GM23338 (cell line): ENCODE results near the gene MYO1E. TPM values are rescaled to one million over a fixed set of nuclear protein-coding genes. Genes with fewer than 3 reads are reported as not detected.

Experiments
- ATAC-seq: fragments of 200-7000 bp; cut with Tn5 transposase; 3 replicates; pipeline ENCODE4 v1.9.1; 2020
- DNase-seq: peaks from one replicate; pipeline ENCODE4 v3.0.0-alpha.2; 2015; ENCODE audit warnings: low spot score
- H2AFZ ChIP-seq: fragments of 200-600 bp; sonication (generic); 2 replicates; pipeline ENCODE4 v1.8.0; 2016; ENCODE audit warnings: antibody characterized with exemption, mild to moderate bottlenecking, moderate library complexity
- H3F3A ChIP-seq: fragments of 200-600 bp; sonication (generic); replicated peaks from 2 replicates; pipeline ENCODE4 v1.8.0; 2017; ENCODE audit warnings: antibody characterized with exemption, mixed run types, low read depth
- H3K27ac ChIP-seq: fragments of 200-600 bp; sonication (generic); 2 replicates; pipeline ENCODE4 v1.6.1; 2016; ENCODE audit warnings: low read depth
- H3K27me3 ChIP-seq: fragments of 200-600 bp; sonication (generic); 2 replicates; pipeline ENCODE4 v1.8.0; 2016; ENCODE audit warnings: mild to moderate bottlenecking, mixed run types, moderate library complexity; ENCODE audit not compliant: insufficient read depth
- H3K36me3 ChIP-seq: fragments of 200-600 bp; sonication (generic); 2 replicates; pipeline ENCODE4 v1.8.0; 2016; ENCODE audit warnings: mild to moderate bottlenecking; ENCODE audit not compliant: insufficient read depth
- H3K4me1 ChIP-seq: fragments of 200-600 bp; sonication (generic); 2 replicates; pipeline ENCODE4 v1.8.0; 2016; ENCODE audit warnings: mild to moderate bottlenecking, moderate library complexity; ENCODE audit not compliant: insufficient read depth
- H3K4me2 ChIP-seq: fragments of 200-600 bp; sonication (generic); 2 replicates; pipeline ENCODE4 v1.7.1; 2017; ENCODE audit warnings: mixed run types
- H3K4me3 ChIP-seq: fragments of 200-600 bp; sonication (generic); 2 replicates; pipeline ENCODE4 v1.6.1; 2016; ENCODE audit warnings: mixed run types
- H3K79me2 ChIP-seq: fragments of 200-600 bp; sonication (generic); replicated peaks from 2 replicates; pipeline ENCODE4 v1.8.0; 2017; ENCODE audit warnings: mild to moderate bottlenecking; ENCODE audit not compliant: insufficient read depth
- H3K9me2 ChIP-seq: fragments of 200-600 bp; sonication (generic); 2 replicates; pipeline ENCODE4 v1.8.0; 2017; ENCODE audit not compliant: insufficient read depth
- H4K20me1 ChIP-seq: fragments of 200-600 bp; sonication (generic); replicated peaks from 2 replicates; pipeline ENCODE4 v1.8.0; 2017; ENCODE audit warnings: mild to moderate bottlenecking; ENCODE audit not compliant: insufficient read depth
- H3K27ac Mint-ChIP-seq: 2 replicates; pipeline ENCODE4 v1.8.0; 2020; ENCODE audit warnings: inconsistent platforms, mild to moderate bottlenecking, moderate library complexity, mixed read lengths
- H3K27me3 Mint-ChIP-seq: 3 replicates; pipeline ENCODE4 v1.8.0; 2022; ENCODE audit warnings: low read depth, mild to moderate bottlenecking, moderate library complexity, mixed read lengths, inconsistent platforms; ENCODE audit not compliant: insufficient read depth, poor library complexity
- H3K36me3 Mint-ChIP-seq: 3 replicates; pipeline ENCODE4 v1.8.0; 2021; ENCODE audit warnings: low read depth, mild to moderate bottlenecking, inconsistent platforms, moderate library complexity, mixed read lengths
- H3K4me1 Mint-ChIP-seq: 3 replicates; pipeline ENCODE4 v1.8.0; 2020; ENCODE audit warnings: mild to moderate bottlenecking, inconsistent platforms, mixed read lengths
- H3K4me3 Mint-ChIP-seq: 3 replicates; pipeline ENCODE4 v1.8.0; 2021; ENCODE audit warnings: moderate library complexity, mild to moderate bottlenecking, inconsistent platforms, mixed read lengths
- H3K9me3 Mint-ChIP-seq: 3 replicates; pipeline ENCODE4 v1.8.0; 2020; ENCODE audit warnings: moderate library complexity, mild to moderate bottlenecking, inconsistent platforms, mixed read lengths
- CREB1 ChIP-seq: fragments of 250-450 bp; sonication (Bioruptor Pico); IDR thresholded peaks from 2 replicates; pipeline ENCODE4 v1.5.0; 2020; ENCODE audit warnings: low read depth, mild to moderate bottlenecking, moderate library complexity
- EZH2 ChIP-seq: fragments of 200-600 bp; sonication (generic); IDR thresholded peaks from one replicate; pipeline ENCODE4 v1.8.0; 2017; ENCODE audit warnings: antibody characterized with exemption, mild to moderate bottlenecking, low read depth; ENCODE audit not compliant: unreplicated experiment
- EZH2phosphoT487 ChIP-seq: fragments of 200-600 bp; sonication (generic); IDR thresholded peaks from one replicate; pipeline ENCODE4 v1.8.1; 2018; ENCODE audit warnings: antibody characterized with exemption; ENCODE audit not compliant: unreplicated experiment
- JUNB ChIP-seq: IDR thresholded peaks from one replicate; pipeline ENCODE4 v1.6.1; 2016; ENCODE audit warnings: antibody characterized with exemption; ENCODE audit not compliant: unreplicated experiment
- NANOG ChIP-seq: IDR thresholded peaks from 2 replicates; pipeline ENCODE4 v1.6.1; 2016; ENCODE audit warnings: antibody characterized with exemption, borderline replicate concordance
- POLR2AphosphoS5 ChIP-seq: IDR thresholded peaks from 2 replicates; pipeline ENCODE4 v1.6.1; 2016; ENCODE audit warnings: antibody characterized with exemption, low read depth
- STAT1 ChIP-seq: IDR thresholded peaks from one replicate; pipeline ENCODE4 v1.6.1; 2016; ENCODE audit warnings: antibody characterized with exemption; ENCODE audit not compliant: unreplicated experiment
- ZNF114 ChIP-seq: fragments of 250-450 bp; sonication (Bioruptor Pico); IDR thresholded peaks from 2 replicates; pipeline ENCODE4 v1.5.0; 2020; ENCODE audit warnings: mild to moderate bottlenecking, moderate library complexity
- ZNF331 ChIP-seq: fragments of 250-450 bp; sonication (Bioruptor Pico); IDR thresholded peaks from 2 replicates; pipeline ENCODE4 v1.5.0; 2020; ENCODE audit warnings: low read depth, mild to moderate bottlenecking, moderate library complexity
- polyA plus RNA-seq: library from polyadenylated mRNA; unstranded; fragments of >200 nt; fragmentation: Nextera tagmentation; extraction: Ambion mirVana; gene quantifications from 2 replicates; pipeline ENCODE4 v1.2.1, GENCODE V29; 2016
- total RNA-seq: library from RNA; depleted of rRNA; stranded (reverse); fragments of >200 nt; shearing (Covaris generic); gene quantifications from 2 replicates; pipeline ENCODE4 v1.2.3, GENCODE V29; 2014
- TF ChIP-seq, protein P1 (sequence below): IDR thresholded peaks from one replicate; pipeline ENCODE4 v1.6.1; 2018; ENCODE audit warnings: antibody characterized with exemption; ENCODE audit not compliant: unreplicated experiment
- TF ChIP-seq, protein P2 (sequence below): fragments of 250-450 bp; sonication (Bioruptor Pico); IDR thresholded peaks from 2 replicates; pipeline ENCODE4 v1.5.0; 2020; ENCODE audit warnings: mild to moderate bottlenecking, moderate library complexity
- TF ChIP-seq, protein P3 (sequence below), 2 experiments: fragments of 200-600 bp in 1 of 2; sonication (generic) in 1 of 2; conservative IDR thresholded peaks; 2 replicates each; pipeline versions ENCODE4 v1.5.1 to v1.6.1; 2016 to 2017; ENCODE audit warnings: antibody characterized with exemption in 2 of 2, low read depth in 2 of 2, mild to moderate bottlenecking in 2 of 2, moderate library complexity in 1 of 2
- TF ChIP-seq, protein P4 (sequence below): IDR thresholded peaks from 2 replicates; pipeline ENCODE4 v1.6.1; 2016; ENCODE audit warnings: antibody characterized with exemption

MYO1E gene
- total and polyA plus RNA-seq, 2 experiments from 2014 or later: 68.3 to 131 TPM

DNA sequence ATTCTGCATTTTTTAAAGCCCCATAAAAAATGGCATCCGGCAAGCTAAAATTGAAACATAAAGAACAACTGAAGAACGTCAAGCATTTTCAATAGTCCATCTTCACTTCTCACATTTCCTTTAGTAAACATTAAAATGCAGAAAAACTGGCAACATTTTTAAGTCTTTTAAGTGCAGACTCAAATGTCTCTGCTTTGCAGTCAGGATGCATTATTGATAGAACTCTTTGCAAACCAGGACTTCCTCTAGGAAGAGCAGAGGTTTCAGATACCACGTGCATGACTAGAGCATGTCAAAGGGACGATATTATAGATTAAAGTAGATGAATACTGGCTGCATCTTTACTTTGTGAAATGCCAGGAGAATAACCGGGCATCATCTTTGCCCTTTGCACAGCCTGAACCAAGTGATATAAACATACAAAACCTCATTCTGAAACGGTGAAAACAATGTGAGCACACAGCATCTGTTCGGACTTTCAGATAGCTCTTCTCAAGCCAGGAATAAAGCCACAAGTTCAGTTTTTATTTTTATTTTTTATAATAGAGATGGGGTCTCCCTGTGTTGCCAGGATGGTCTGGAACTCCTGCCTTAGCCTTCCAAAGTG lies 101.0 kb downstream of the MYO1E start:
- no peaks in the 10 kb centered on the region for H3K36me3 Mint-ChIP-seq
- TF ChIP-seq POLR2AphosphoS5 (no peak), ZNF331 (no peak), STAT1 (no peak), EZH2phosphoT487 (no peak), CREB1 (CRISPR knock-in tag) (no peak), ZNF114 (CRISPR knock-in tag) (no peak), JUNB (no peak), EZH2 (no peak), NANOG (no peak)
- TF ChIP-seq, protein P1, sequence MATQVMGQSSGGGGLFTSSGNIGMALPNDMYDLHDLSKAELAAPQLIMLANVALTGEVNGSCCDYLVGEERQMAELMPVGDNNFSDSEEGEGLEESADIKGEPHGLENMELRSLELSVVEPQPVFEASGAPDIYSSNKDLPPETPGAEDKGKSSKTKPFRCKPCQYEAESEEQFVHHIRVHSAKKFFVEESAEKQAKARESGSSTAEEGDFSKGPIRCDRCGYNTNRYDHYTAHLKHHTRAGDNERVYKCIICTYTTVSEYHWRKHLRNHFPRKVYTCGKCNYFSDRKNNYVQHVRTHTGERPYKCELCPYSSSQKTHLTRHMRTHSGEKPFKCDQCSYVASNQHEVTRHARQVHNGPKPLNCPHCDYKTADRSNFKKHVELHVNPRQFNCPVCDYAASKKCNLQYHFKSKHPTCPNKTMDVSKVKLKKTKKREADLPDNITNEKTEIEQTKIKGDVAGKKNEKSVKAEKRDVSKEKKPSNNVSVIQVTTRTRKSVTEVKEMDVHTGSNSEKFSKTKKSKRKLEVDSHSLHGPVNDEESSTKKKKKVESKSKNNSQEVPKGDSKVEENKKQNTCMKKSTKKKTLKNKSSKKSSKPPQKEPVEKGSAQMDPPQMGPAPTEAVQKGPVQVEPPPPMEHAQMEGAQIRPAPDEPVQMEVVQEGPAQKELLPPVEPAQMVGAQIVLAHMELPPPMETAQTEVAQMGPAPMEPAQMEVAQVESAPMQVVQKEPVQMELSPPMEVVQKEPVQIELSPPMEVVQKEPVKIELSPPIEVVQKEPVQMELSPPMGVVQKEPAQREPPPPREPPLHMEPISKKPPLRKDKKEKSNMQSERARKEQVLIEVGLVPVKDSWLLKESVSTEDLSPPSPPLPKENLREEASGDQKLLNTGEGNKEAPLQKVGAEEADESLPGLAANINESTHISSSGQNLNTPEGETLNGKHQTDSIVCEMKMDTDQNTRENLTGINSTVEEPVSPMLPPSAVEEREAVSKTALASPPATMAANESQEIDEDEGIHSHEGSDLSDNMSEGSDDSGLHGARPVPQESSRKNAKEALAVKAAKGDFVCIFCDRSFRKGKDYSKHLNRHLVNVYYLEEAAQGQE: no peak
- TF ChIP-seq, protein P2, sequence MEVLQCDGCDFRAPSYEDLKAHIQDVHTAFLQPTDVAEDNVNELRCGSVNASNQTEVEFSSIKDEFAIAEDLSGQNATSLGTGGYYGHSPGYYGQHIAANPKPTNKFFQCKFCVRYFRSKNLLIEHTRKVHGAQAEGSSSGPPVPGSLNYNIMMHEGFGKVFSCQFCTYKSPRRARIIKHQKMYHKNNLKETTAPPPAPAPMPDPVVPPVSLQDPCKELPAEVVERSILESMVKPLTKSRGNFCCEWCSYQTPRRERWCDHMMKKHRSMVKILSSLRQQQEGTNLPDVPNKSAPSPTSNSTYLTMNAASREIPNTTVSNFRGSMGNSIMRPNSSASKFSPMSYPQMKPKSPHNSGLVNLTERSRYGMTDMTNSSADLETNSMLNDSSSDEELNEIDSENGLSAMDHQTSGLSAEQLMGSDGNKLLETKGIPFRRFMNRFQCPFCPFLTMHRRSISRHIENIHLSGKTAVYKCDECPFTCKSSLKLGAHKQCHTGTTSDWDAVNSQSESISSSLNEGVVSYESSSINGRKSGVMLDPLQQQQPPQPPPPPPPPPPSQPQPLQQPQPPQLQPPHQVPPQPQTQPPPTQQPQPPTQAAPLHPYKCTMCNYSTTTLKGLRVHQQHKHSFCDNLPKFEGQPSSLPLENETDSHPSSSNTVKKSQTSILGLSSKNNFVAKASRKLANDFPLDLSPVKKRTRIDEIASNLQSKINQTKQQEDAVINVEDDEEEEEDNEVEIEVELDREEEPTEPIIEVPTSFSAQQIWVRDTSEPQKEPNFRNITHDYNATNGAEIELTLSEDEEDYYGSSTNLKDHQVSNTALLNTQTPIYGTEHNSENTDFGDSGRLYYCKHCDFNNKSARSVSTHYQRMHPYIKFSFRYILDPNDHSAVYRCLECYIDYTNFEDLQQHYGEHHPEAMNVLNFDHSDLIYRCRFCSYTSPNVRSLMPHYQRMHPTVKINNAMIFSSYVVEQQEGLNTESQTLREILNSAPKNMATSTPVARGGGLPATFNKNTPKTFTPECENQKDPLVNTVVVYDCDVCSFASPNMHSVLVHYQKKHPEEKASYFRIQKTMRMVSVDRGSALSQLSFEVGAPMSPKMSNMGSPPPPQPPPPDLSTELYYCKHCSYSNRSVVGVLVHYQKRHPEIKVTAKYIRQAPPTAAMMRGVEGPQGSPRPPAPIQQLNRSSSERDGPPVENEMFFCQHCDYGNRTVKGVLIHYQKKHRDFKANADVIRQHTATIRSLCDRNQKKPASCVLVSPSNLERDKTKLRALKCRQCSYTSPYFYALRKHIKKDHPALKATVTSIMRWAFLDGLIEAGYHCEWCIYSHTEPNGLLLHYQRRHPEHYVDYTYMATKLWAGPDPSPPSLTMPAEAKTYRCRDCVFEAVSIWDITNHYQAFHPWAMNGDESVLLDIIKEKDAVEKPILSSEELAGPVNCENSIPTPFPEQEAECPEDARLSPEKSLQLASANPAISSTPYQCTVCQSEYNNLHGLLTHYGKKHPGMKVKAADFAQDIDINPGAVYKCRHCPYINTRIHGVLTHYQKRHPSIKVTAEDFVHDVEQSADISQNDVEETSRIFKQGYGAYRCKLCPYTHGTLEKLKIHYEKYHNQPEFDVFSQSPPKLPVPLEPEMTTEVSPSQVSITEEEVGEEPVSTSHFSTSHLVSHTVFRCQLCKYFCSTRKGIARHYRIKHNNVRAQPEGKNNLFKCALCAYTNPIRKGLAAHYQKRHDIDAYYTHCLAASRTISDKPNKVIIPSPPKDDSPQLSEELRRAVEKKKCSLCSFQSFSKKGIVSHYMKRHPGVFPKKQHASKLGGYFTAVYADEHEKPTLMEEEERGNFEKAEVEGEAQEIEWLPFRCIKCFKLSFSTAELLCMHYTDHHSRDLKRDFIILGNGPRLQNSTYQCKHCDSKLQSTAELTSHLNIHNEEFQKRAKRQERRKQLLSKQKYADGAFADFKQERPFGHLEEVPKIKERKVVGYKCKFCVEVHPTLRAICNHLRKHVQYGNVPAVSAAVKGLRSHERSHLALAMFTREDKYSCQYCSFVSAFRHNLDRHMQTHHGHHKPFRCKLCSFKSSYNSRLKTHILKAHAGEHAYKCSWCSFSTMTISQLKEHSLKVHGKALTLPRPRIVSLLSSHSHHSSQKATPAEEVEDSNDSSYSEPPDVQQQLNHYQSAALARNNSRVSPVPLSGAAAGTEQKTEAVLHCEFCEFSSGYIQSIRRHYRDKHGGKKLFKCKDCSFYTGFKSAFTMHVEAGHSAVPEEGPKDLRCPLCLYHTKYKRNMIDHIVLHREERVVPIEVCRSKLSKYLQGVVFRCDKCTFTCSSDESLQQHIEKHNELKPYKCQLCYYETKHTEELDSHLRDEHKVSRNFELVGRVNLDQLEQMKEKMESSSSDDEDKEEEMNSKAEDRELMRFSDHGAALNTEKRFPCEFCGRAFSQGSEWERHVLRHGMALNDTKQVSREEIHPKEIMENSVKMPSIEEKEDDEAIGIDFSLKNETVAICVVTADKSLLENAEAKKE: no peak
- TF ChIP-seq, protein P3, sequence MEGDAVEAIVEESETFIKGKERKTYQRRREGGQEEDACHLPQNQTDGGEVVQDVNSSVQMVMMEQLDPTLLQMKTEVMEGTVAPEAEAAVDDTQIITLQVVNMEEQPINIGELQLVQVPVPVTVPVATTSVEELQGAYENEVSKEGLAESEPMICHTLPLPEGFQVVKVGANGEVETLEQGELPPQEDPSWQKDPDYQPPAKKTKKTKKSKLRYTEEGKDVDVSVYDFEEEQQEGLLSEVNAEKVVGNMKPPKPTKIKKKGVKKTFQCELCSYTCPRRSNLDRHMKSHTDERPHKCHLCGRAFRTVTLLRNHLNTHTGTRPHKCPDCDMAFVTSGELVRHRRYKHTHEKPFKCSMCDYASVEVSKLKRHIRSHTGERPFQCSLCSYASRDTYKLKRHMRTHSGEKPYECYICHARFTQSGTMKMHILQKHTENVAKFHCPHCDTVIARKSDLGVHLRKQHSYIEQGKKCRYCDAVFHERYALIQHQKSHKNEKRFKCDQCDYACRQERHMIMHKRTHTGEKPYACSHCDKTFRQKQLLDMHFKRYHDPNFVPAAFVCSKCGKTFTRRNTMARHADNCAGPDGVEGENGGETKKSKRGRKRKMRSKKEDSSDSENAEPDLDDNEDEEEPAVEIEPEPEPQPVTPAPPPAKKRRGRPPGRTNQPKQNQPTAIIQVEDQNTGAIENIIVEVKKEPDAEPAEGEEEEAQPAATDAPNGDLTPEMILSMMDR (conservative IDR thresholded peaks at IDR 0.05; ENCODE audit: low read depth in 2 of 2): no peak
- TF ChIP-seq, protein P4, sequence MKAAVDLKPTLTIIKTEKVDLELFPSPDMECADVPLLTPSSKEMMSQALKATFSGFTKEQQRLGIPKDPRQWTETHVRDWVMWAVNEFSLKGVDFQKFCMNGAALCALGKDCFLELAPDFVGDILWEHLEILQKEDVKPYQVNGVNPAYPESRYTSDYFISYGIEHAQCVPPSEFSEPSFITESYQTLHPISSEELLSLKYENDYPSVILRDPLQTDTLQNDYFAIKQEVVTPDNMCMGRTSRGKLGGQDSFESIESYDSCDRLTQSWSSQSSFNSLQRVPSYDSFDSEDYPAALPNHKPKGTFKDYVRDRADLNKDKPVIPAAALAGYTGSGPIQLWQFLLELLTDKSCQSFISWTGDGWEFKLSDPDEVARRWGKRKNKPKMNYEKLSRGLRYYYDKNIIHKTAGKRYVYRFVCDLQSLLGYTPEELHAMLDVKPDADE: no peak
- H3K36me3 ChIP-seq: no peaks in the 10 kb centered on the region
- ATAC-seq: no peak
- H3K27me3 Mint-ChIP-seq: peaks cover 4% of the 10 kb centered on the region
- peaks cover 10% of the 10 kb centered on the region; the same call in 1 of the 2 replicates for H3K4me1 ChIP-seq
- no peaks in the 10 kb centered on the region for H3K9me3 Mint-ChIP-seq
- no peak overlapping the region for H3K27ac ChIP-seq
- peaks cover 12% of the 10 kb centered on the region; the same call in 1 of the 2 replicates for H3K79me2 ChIP-seq
- H3K27me3 ChIP-seq: no peaks in the 10 kb centered on the region
- no peak overlapping the region for H3K4me3 Mint-ChIP-seq
- no peak for DNase-seq
- H4K20me1 ChIP-seq: no peaks in the 10 kb centered on the region; the same call in 1 of the 2 replicates
- H3K4me2 ChIP-seq: no peak overlapping the region
- no peak overlapping the region for H3K4me3 ChIP-seq
- no peak overlapping the region for H2AFZ ChIP-seq
- no peaks in the 10 kb centered on the region for H3F3A ChIP-seq
- H3K27ac Mint-ChIP-seq: no peak overlapping the region; the same call in 1 of the 2 replicates
- H3K9me2 ChIP-seq: no peaks in the 10 kb centered on the region
- H3K4me1 Mint-ChIP-seq: peaks cover 19% of the 10 kb centered on the region
